ENCODE measurements around the gene POU3F1. TPM values are rescaled to one million over a fixed set of nuclear protein-coding genes. Genes with fewer than 3 reads are reported as not detected.

POU3F1 gene
- total RNA-seq, 1 experiment from 2014 or later = 5.8 TPM

DNA sequence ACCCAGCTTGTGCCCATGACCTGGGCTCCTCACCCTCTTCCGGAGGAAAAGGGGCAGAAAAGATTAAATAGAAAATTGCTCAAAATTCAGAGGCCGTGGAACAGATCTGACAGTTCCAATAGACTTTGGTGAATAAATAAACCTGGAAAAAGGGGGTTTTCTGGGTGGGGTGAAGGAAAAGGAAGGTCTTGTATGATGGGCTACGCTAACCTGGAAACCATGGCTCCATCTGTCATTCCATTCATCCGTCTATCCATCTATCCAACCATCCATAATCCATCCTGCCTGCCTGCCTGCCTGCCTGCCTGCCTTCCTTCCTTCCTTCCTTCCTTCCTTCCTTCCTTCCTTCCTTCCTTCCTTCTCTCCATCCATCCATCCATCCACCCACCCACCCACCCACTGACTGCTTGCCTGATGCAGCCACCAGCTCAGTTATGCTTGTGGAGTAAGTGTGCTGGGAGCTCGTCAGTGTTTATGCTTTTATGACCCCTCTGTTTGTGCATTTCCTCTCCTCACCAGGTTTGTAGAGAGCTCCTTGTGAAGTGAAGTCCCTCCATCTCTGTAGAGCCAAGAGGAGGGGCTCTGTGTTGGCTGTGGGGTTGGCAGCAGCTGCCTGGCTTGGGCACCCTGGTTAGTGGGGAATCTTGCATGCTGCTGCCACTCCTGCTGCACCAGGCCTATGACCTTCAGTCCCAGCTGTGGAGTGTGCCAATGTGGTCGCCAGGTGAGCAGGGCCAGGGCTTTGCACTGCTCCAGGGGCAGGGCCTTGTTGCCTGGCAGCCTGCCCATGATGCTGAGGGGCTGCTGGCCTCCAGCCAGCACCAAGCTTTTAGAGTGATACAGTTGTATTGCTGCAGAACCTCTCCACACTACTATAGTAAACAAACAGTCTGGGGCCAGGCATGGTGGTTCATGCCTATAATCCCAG, 16.0 kb upstream of the POU3F1 start:
- Mint-ChIP-seq H3K4me1 (peaks cover 34 to 45% of the 10 kb centered on the region in 2 experiments), H3K27ac (no peak overlapping the region), H3K9me3 (peaks cover 0 to 3% of the 10 kb centered on the region in 2 experiments; a peak in 1 of 5 replicates), H3K4me3 (no peak overlapping the region), H3K27me3 (ENCODE audit: low read depth) (peaks cover 10% of the 10 kb centered on the region), H3K36me3 (ENCODE audit: insufficient read depth in 1 of 3, low read depth in 3 of 3) (peaks cover 0 to 9% (median 0%) of the 10 kb centered on the region in 3 experiments; a peak in 4 of 7 replicates)
- Histone ChIP-seq H2BK20ac (ENCODE audit: low read depth, low read length, poor library complexity, severe bottlenecking) (no peak overlapping the region), H2BK12ac (ENCODE audit: insufficient read length, low read depth, low read length) (no peak overlapping the region), H3K14ac (ENCODE audit: insufficient read depth, low read length) (no peak overlapping the region), H2BK15ac (ENCODE audit: low read depth, low read length) (no peak overlapping the region), H3K4me1 (ENCODE audit: insufficient read depth, low read length) (peaks cover 2% of the 10 kb centered on the region; the same call in 1 of the 2 replicates), H3K56ac (ENCODE audit: insufficient read length, low read depth, low read length) (no peak overlapping the region), H3K23me2 (ENCODE audit: insufficient read length, low read depth, low read length, poor library complexity, severe bottlenecking) (no peaks in the 10 kb centered on the region), H4K20me1 (ENCODE audit: control insufficient read depth, insufficient read depth, insufficient read length) (no peaks in the 10 kb centered on the region), H3K23ac (ENCODE audit: insufficient read length, low read depth, low read length) (no peak overlapping the region), H4K5ac (ENCODE audit: insufficient read length, low read depth, low read length) (no peak overlapping the region), H2BK5ac (ENCODE audit: insufficient read length, low read length) (no peak overlapping the region), H4K91ac (ENCODE audit: insufficient read length, low read depth, low read length) (no peak overlapping the region), H3K4me2 (ENCODE audit: insufficient read depth, insufficient read length, low read length) (no peak overlapping the region), H3K27me3 (ENCODE audit: insufficient read depth, low read length) (no peaks in the 10 kb centered on the region), H2AK5ac (ENCODE audit: insufficient read length, low read length) (no peak overlapping the region), H3K4ac (ENCODE audit: low read depth, low read length) (no peak overlapping the region), H3K9ac (ENCODE audit: extremely low read depth, insufficient read length, low read length) (no peak overlapping the region), H2AFZ (ENCODE audit: low read length) (no peak overlapping the region), H3K27ac (ENCODE audit: insufficient read length, low read depth, low read length) (no peak overlapping the region), H4K8ac (replicated peaks; ENCODE audit: insufficient read length, low read depth, low read length) (no peak overlapping the region), H3K9me3 (ENCODE audit: control insufficient read depth, low read depth, low read length) (no peaks in the 10 kb centered on the region), H2BK120ac (ENCODE audit: low read depth, low read length, poor library complexity, severe bottlenecking) (no peak overlapping the region), H3T11ph (ENCODE audit: low read length) (no peak overlapping the region), H3K79me2 (ENCODE audit: insufficient read depth, low read length) (no peaks in the 10 kb centered on the region), H3K79me1 (ENCODE audit: insufficient read depth, low read depth, low read length, poor library complexity, severe bottlenecking) (no peaks in the 10 kb centered on the region), H3K18ac (ENCODE audit: insufficient read length, low read depth, low read length) (no peak overlapping the region)
- no CpG with 5 or more reads among the region's 6 CpGs for WGBS (ENCODE audit: extremely low coverage, insufficient read length, low lambda C conversion rate)
- TF ChIP-seq, protein P1, sequence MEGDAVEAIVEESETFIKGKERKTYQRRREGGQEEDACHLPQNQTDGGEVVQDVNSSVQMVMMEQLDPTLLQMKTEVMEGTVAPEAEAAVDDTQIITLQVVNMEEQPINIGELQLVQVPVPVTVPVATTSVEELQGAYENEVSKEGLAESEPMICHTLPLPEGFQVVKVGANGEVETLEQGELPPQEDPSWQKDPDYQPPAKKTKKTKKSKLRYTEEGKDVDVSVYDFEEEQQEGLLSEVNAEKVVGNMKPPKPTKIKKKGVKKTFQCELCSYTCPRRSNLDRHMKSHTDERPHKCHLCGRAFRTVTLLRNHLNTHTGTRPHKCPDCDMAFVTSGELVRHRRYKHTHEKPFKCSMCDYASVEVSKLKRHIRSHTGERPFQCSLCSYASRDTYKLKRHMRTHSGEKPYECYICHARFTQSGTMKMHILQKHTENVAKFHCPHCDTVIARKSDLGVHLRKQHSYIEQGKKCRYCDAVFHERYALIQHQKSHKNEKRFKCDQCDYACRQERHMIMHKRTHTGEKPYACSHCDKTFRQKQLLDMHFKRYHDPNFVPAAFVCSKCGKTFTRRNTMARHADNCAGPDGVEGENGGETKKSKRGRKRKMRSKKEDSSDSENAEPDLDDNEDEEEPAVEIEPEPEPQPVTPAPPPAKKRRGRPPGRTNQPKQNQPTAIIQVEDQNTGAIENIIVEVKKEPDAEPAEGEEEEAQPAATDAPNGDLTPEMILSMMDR (conservative IDR thresholded peaks at IDR 0.05) = no peak
- no peak for DNase-seq

Measured in H9 (cell line).